Stimulated activated CD4-positive, alpha-beta T cell treated with anti-CD3 and anti-CD28 coated beads, Interleukin-4, amount 100 ng/mL, for 1 hour (primary cell): ENCODE results near the gene GPR180.

Experiments used
- DNase-seq: peaks from one replicate; pipeline ENCODE4 v3.0.0-alpha.2; 2020

GPR180 gene

DNA sequence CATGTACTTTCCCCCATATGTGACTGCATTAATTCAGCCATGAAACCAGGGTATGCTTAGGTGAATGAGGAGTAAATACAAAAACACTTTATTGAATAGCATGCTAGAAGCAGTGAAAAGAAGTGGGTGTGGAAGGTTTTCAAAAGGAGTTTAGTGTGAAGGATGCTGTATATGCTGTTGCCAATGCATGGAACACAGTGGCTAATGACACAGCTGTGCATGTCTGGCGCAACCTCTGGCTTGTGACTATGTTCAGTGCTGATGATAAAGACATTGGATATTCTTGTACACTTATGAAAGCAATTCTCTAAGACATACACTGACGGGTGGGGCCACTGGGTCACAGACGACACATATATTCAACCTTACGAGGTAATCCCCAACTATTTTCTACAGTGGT, 55.5 kb downstream of the GPR180 start:
- DNase-seq = no peak

DNA sequence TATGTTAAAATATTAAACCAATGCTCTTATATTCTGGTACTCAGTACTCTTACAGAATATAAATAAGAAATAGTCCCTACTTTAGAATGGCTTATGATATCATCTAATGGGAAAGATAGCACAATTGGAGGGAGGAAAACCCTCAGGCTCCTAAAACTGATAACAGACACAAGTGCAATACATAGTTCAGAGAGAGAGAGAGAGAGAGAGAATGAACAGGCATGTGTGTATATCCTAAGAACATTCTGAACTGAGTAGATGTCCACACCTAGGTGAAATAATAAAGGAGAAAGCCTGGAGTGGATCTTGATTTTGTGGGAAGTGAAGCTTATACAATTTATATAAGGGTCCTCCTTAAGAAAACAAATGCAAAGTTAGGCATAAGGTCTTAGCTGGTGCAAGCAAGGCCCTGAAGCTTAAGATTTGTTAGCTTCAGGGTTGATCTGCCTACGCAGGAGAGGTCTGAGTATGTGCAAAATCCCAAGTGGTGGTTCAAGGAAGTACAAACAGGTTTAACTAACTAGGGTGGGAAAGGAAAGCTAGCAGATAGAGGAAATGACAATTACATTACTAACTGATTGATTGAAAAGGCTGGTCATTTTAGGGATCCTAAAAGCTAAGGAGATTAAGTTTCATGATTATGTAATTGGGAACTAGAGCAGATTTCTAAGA, 57.4 kb downstream of the GPR180 start:
- no peak for DNase-seq

GRCh38 chr13:94659598-94659946, 57.9 kb downstream of the GPR180 start:
- no peak for DNase-seq

DNA sequence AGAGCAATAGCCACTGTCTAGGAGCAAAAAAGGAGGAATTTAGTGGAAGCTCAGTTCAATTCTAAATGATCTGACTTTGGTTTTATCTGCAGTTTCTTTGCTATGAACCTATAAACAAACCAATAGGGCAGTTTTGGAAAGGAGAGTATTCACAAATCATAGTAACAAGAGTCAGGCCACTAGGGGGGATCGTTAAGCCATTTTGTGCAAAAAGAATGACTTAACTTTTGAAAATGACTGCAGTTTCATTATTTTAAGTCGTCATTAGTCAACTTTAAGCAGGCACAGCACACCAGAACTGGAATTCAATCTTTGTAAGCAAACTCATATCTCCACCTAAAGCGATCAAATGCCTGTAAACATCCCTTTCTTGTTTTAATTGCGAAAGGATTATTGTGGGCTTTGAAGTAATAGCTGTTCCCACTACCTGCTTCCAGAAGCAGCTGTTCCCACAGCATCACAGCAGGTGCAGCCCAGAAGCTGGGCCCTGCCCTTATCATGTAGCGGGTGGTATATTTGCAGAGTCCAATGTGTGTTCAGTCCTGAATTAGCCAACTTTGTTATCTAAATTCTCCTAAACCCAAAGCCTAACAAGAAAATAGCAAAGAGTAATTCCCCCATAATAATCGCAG, 59.2 kb downstream of the GPR180 start:
- DNase-seq = no peak

DNA sequence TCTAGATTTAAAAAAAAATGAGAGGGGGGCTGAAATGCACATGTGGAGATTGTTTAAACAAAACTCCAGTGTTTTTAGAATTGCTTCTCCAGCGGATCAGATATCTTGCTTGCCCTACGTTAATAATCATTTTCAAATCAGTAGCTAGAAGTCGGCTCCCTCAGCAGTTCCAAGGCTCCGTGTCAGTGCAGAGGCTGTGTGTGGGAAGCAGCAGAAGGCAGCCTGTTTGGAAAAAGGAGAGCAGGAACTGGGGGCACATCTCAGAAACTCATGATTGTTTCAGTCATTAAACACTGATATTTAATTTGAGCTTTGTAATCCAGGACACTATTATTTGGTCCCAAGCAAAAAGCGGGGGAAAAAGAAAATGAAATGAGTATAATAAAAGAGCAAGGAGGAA, 59.7 kb downstream of the GPR180 start:
- no peak for DNase-seq

DNA sequence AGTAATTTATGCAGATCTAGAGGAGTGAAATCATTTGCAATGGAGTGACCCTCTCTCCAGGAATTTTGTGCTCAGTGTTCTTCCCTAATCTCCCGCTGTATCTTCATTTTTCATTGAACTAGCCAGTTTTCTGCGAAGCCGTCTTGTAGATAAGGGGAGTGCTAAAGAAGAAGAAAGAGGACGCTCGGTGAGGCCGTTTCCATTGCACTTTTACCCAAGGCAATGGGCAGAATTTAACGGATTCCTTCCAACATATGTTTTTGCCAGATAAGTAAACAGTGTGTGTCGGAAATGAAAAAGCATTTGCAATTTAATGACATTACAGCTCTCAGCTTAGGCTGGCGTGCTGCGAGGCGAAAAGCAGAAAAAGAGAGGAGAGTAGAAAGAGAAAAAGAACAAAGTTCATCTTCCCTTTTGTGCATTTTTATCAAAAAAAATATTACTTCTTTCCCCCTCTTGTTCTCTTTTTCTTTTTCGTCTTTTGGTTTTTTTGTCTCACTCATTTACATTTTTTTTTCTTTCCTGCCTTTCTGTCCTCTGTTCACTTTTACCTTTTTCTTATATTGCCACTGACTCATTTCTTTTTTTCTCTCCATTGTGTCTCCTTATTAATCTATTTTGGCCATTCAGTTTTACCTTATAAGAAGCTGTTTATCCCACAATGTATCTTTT, 60.8 kb downstream of the GPR180 start:
- no peak for DNase-seq

DNA sequence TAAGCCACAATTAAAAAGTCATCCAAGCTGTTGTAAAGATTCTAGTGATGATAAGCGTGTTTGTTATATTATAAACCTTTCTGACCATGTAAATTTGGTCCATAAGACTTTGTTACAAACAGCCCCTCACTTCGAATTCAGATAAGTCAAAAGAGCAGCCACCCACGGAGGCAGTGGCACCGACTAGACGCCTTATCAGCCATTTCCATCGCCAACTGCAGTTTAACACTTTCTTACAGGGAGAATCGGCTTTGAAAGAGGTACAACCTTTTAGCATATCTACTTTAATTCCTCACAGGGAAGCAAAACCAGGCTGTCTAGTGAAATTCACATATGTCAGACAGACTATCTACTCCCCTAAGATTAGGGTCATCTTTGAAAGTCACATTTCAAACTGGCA, 63.2 kb downstream of the GPR180 start:
- no peak for DNase-seq

DNA sequence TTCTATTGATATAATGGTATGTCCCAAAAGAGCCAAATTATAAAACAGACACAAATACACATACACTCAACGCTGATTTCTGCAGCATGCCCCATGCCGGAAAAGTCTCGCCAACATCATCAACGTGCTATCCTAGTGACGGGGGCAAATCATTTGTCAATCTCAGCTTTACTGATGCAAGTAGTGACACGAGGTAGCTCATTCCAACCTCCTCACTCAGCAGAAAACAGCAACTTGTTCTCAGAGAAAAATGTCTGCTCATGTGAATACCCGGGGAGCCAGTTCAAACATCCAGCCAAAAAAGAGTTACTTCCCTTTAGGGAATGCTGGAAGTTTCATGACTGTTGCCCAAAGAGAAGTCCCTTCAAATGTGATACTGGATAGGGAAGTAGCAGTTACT, 64.4 kb downstream of the GPR180 start:
- no peak for DNase-seq

GRCh38 chr13:94667190-94667589, 65.5 kb downstream of the GPR180 start:
- no peak for DNase-seq

GRCh38 chr13:94672400-94672799, 70.7 kb downstream of the GPR180 start:
- no peak for DNase-seq

DNA sequence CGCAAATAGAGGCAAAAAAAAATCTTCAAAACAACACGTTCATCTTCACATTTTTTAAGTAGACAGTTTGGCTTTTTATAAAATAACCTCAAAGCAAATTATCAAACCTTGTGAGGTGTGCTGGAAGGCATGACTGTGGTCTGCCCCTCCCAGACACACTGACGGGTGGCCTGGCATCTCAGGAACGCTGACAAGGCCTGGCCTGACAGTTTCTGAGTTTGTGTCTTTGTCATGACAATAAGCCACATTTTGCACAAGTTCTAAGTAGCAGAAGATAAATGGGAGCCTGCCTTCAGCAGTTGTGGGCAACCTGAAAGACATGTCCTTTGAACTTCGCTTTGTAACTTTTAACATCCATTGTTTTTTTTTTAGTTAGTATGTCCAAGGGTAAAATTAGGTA, 72.2 kb downstream of the GPR180 start:
- DNase-seq = no peak

DNA sequence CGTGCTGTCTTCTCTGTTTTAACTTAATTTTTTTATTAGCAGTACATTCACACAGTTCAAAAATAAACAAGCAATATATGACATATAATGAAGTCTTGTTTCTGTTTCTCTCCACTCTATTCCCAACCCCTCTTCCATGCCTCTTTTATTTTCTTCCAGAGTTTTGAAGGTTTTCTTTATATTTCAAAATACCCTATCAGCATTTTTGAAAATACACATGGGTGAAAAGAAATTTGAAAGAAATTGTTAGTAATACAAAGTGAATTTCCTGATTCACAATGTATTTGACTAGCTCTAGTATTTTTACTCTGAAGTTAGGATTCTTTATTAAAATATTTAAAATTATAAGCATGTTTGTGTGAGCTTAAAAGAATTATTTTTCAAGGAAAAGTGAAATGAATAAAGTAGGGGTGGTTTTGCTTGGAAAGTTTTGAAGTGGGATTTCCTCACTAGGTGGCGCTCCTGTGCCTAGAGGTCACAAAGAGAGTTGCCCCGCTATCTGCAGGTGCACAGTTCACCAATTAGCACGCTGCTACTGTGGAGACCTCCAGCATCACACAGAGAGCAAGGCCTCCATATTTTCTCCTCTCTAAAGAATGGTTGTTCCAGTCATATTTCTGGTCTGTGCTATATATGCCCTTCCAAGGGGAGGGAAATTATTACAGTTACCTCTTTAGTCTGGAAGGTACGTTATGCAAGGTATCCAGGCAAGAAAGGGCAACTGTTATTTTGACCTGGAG, 73.1 kb downstream of the GPR180 start:
- DNase-seq = peak; percentile 57

DNA sequence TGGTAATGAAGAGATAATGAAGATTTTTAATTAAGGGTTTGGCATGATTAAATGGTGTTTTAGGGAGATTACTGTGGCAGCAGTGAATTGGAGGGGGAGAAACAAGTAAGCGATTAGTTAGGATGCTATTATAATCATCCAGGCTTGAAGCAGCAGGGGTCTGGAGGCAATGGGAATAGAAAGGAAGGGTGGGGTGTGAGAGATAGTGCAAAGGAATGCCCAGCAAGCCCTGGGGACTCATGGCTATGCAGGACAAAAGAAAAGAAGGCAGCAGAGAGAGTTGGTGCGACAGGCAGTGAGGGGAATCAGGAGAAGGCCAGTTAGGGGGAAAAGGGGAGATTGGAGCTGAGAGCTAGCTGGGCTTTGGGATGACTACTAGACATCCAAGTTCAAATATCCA, 76.1 kb downstream of the GPR180 start:
- no peak for DNase-seq

- DNase-seq = no peak
Observed at GRCh38 chr13:94678845-94679244, 77.2 kb downstream of the GPR180 start.

DNA sequence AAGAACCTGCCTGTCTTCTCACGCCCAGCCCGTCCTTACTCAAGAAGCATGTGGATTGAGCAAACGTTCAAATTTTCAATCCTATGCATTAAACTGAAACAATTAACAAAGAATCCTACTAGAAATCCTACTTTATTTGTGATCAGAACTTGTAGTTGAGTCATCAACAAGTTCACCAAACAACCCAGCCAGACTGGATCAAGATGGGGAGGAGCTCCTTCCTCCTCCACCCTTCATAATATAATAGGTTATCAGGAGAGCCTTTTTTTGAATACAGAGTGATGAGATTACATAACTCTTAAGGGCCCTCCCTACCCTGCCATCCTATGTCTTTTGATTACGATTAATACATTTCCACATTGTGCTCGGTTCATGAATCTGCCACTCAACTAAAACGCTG, 78.0 kb downstream of the GPR180 start:
- no peak for DNase-seq

- no peak for DNase-seq
Observed at GRCh38 chr13:94682229-94682628, 80.6 kb downstream of the GPR180 start.

DNA sequence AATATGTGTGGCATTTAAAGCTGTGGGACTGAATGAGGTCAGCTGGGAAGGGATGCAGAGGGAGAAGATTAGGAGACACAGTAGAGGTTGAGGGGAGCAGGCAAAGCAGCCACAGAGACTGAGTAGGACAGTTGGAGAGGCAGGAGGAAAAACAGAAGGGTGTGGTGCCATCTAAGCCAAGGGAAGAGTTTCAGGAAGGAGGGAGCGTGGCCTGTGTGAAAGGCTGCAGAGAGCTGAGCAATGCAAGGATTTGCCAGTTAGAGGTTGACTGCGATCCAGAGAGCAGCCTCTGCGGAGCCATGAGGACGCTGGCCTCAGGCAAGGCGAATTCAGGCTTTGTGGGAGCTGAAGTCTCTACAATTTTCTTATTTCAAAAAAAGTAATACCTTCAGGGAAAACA, 81.8 kb downstream of the GPR180 start:
- DNase-seq = no peak
